KOPT-K1 (cell line): Measurements from ENCODE around the gene PLEKHH3.
"Not testable (repeated sequence)": the region's sequence is repeated elsewhere in the genome, so short reads cannot be mapped to it uniquely, and the experiment has no call there.

Source experiments
- H3K27ac ChIP-seq: fragments of 200-600 bp; sonication (generic); 2 replicates; pipeline ENCODE4 v1.5.1; 2016; ENCODE audit warnings: antibody characterized with exemption, mild to moderate bottlenecking, low read depth, low read length; ENCODE audit not compliant: poor library complexity, severe bottlenecking
- H3K36me3 ChIP-seq: fragments of 200-600 bp; sonication (generic); 2 replicates; pipeline ENCODE4 v1.5.1; 2017; ENCODE audit warnings: antibody characterized with exemption, mild to moderate bottlenecking, low read length, moderate library complexity; ENCODE audit not compliant: insufficient read depth
- H3K9me3 ChIP-seq: fragments of 200-600 bp; sonication (generic); 2 replicates; pipeline ENCODE4 v1.5.1; 2017; ENCODE audit warnings: antibody characterized with exemption, low read length, mild to moderate bottlenecking; ENCODE audit not compliant: insufficient read depth, poor library complexity, severe bottlenecking

Gene PLEKHH3

GRCh38 chr17:42642336-42642735 is 34.5 kb downstream of the PLEKHH3 start:
- Histone ChIP-seq H3K9me3 (no peaks in the 10 kb centered on the region), H3K36me3 (no peaks in the 10 kb centered on the region), H3K27ac (no peak overlapping the region)

GRCh38 chr17:42640121-42640520 is 36.7 kb downstream of the PLEKHH3 start:
- no peak overlapping the region for H3K27ac ChIP-seq
- H3K36me3 ChIP-seq: no peaks in the 10 kb centered on the region
- H3K9me3 ChIP-seq: no peaks in the 10 kb centered on the region

GRCh38 chr17:42639525-42640113 is 37.2 kb downstream of the PLEKHH3 start:
- Histone ChIP-seq H3K36me3 (no peaks in the 10 kb centered on the region), H3K9me3 (no peaks in the 10 kb centered on the region), H3K27ac (no peak overlapping the region)

- Histone ChIP-seq H3K9me3 (no peaks in the 10 kb centered on the region), H3K27ac (no peak overlapping the region), H3K36me3 (no peaks in the 10 kb centered on the region)
Measured at GRCh38 chr17:42632949-42633444, 43.8 kb downstream of the PLEKHH3 start.

- Histone ChIP-seq H3K27ac (no peak overlapping the region), H3K36me3 (no peaks in the 10 kb centered on the region), H3K9me3 (no peaks in the 10 kb centered on the region)
Measured at GRCh38 chr17:42629411-42630009, 47.3 kb downstream of the PLEKHH3 start.

- H3K9me3 ChIP-seq, H3K27ac ChIP-seq, H3K36me3 ChIP-seq: not testable (repeated sequence)
Measured at GRCh38 chr17:42627032-42627764, 49.6 kb downstream of the PLEKHH3 start.

GRCh38 chr17:42623732-42624596 is 52.8 kb downstream of the PLEKHH3 start:
- Histone ChIP-seq H3K27ac (no peak overlapping the region), H3K9me3 (no peaks in the 10 kb centered on the region), H3K36me3 (no peaks in the 10 kb centered on the region)

GRCh38 chr17:42623271-42623670 is 53.5 kb downstream of the PLEKHH3 start:
- H3K27ac ChIP-seq: no peak overlapping the region
- no peaks in the 10 kb centered on the region for H3K36me3 ChIP-seq
- no peaks in the 10 kb centered on the region for H3K9me3 ChIP-seq

- not testable (repeated sequence) for H3K36me3 ChIP-seq, H3K9me3 ChIP-seq, H3K27ac ChIP-seq
Measured at GRCh38 chr17:42621987-42622386, 54.8 kb downstream of the PLEKHH3 start.

- H3K27ac ChIP-seq: no peak overlapping the region
- H3K36me3 ChIP-seq: peaks cover 26% of the 10 kb centered on the region
- H3K9me3 ChIP-seq: no peaks in the 10 kb centered on the region
Measured at GRCh38 chr17:42618442-42619150, 58.2 kb downstream of the PLEKHH3 start.

GRCh38 chr17:42617956-42618431 is 58.8 kb downstream of the PLEKHH3 start:
- Histone ChIP-seq H3K36me3 (peaks cover 32% of the 10 kb centered on the region), H3K27ac (no peak overlapping the region), H3K9me3 (no peaks in the 10 kb centered on the region)
